PC-3 (cell line): ENCODE results near the gene LMCD1. TPM values are rescaled to one million over a fixed set of nuclear protein-coding genes. Genes with fewer than 3 reads are reported as not detected.
A peak's percentile ranks its signal among the peaks of the same experiment; 100 is the strongest.

Experiments used
- ATAC-seq: fragments of 200-7000 bp; cut with Tn5 transposase; 2 replicates; pipeline ENCODE4 v1.9.1; 2020; ENCODE audit warnings: mild to moderate bottlenecking, moderate library complexity
- BruUV-seq: library from RNA; stranded (reverse); fragments of 400-500 nt; replicated peaks from 2 replicates; lab custom pipeline; 2021; lab: Mats Ljungman, UMichigan
- CTCF ChIA-PET: fragments of 300-600 bp; sonication (Branson Sonifier 250); formaldehyde crosslinking; loops from one replicate; lab custom pipeline; 2022; ENCODE audit warnings: antibody characterized with exemption; lab: Charles Lee
- POLR2A ChIA-PET: fragments of 300-600 bp; sonication (Branson Sonifier 250); formaldehyde crosslinking; loops from one replicate; lab custom pipeline; 2022; ENCODE audit warnings: antibody characterized with exemption; ENCODE audit not compliant: unreplicated experiment; lab: Charles Lee
- DNase-seq: peaks from one replicate; pipeline ENCODE4 v3.0.0-alpha.2; 2015
- H2AFZ ChIP-seq: fragments of 300-600 bp; sonication (generic); 2 replicates; pipeline ENCODE4 v1.6.0; 2016; ENCODE audit warnings: antibody characterized with exemption, low read length
- H3F3A ChIP-seq: fragments of 300-600 bp; sonication (generic); one replicate; pipeline ENCODE4 v1.6.0; 2017; ENCODE audit warnings: antibody characterized with exemption, low read length, control low read depth, mild to moderate bottlenecking; ENCODE audit not compliant: unreplicated experiment
- H3K27ac ChIP-seq: fragments of 300-600 bp; sonication (generic); 2 replicates; pipeline ENCODE4 v1.5.1; 2016; ENCODE audit warnings: mild to moderate bottlenecking, low read length
- H3K27me3 ChIP-seq: fragments of 300-600 bp; sonication (generic); 2 replicates; pipeline ENCODE4 v1.6.1; 2016; ENCODE audit warnings: low read length, mixed read lengths
- H3K36me3 ChIP-seq: fragments of 300-600 bp; sonication (generic); 2 replicates; pipeline ENCODE4 v1.6.1; 2016; ENCODE audit warnings: low read depth, mixed run types, low read length, mixed read lengths
- H3K4me1 ChIP-seq: fragments of 300-600 bp; sonication (generic); 2 replicates; pipeline ENCODE4 v1.5.1; 2016; ENCODE audit warnings: low read length; ENCODE audit not compliant: insufficient read depth
- H3K4me2 ChIP-seq: fragments of 300-600 bp; sonication (generic); 2 replicates; pipeline ENCODE4 v1.6.0; 2016; ENCODE audit warnings: low read length
- H3K4me3 ChIP-seq: fragments of 300-600 bp; sonication (generic); 2 replicates; pipeline ENCODE4 v1.5.1; 2016; ENCODE audit warnings: mild to moderate bottlenecking, low read length, mixed read lengths
- H3K79me2 ChIP-seq: fragments of 300-600 bp; sonication (generic); 2 replicates; pipeline ENCODE4 v1.6.1; 2017; ENCODE audit warnings: low read length, mixed read lengths
- H3K9ac ChIP-seq: fragments of 300-600 bp; sonication (generic); 2 replicates; pipeline ENCODE4 v1.6.0; 2016; ENCODE audit warnings: mild to moderate bottlenecking, low read length
- H3K9me2 ChIP-seq: fragments of 300-600 bp; sonication (generic); replicated peaks from 2 replicates; pipeline ENCODE4 v1.6.1; 2016; ENCODE audit warnings: mixed run types, low read length, mixed read lengths
- H3K9me3 ChIP-seq: fragments of 300-600 bp; sonication (generic); 2 replicates; pipeline ENCODE4 v1.6.1; 2016; ENCODE audit warnings: low read length, mixed read lengths
- H4K20me1 ChIP-seq: fragments of 300-600 bp; sonication (generic); 2 replicates; pipeline ENCODE4 v1.6.1; 2016; ENCODE audit warnings: low read length, mixed read lengths
- CTCF ChIP-seq: fragments of 300-600 bp; sonication (generic); conservative IDR thresholded peaks from 2 replicates; pipeline ENCODE4 v1.5.1; 2017; ENCODE audit warnings: antibody characterized with exemption, low read depth, mild to moderate bottlenecking, low read length
- EZH2 ChIP-seq: fragments of 300-600 bp; sonication (generic); IDR thresholded peaks from one replicate; pipeline ENCODE4 v1.6.1; 2017; ENCODE audit warnings: antibody characterized with exemption, mild to moderate bottlenecking, low read length; ENCODE audit not compliant: unreplicated experiment
- EZH2phosphoT487 ChIP-seq: fragments of 300-600 bp; sonication (generic); IDR thresholded peaks from 2 replicates; pipeline ENCODE4 v1.6.1; 2018; ENCODE audit warnings: mild to moderate bottlenecking, antibody characterized with exemption, low read length, borderline replicate concordance
- intact Hi-C: fragments of 100-400 bp; cut with micrococcal nuclease; formaldehyde crosslinking; loops from 2 replicates; pipeline ENCODE4 v1.9.0; 2023
- total RNA-seq: library from RNA; depleted of rRNA; stranded (reverse); fragments of >200 nt; gene quantifications from 2 replicates; pipeline ENCODE4 v1.2.3, GENCODE V29; 2014

Gene LMCD1
- total RNA-seq, 1 experiment from 2014 or later: 9.1 TPM

- no peaks in the 10 kb centered on the region for H3K79me2 ChIP-seq
- peak overlapping the region; percentile 46 for H3K4me3 ChIP-seq
- peak; percentile 81 for DNase-seq
- H3K4me1 ChIP-seq: peaks cover 42% of the 10 kb centered on the region
- H3K9ac ChIP-seq: peak overlapping the region; percentile 48
- no peaks in the 10 kb centered on the region for H3K36me3 ChIP-seq
- no TSS peak for BruUV-seq
- ChIA-PET POLR2A (no interaction called here), CTCF (interaction anchor here (0.6 kb wide), 1 partner anchor 83 kb away, joined by 11 read pairs; no protein-coding TSS in a partner anchor)
- no peaks in the 10 kb centered on the region for H3K9me2 ChIP-seq
- TF ChIP-seq CTCF (no peak), EZH2phosphoT487 (no peak), EZH2 (no peak)
- H3K4me2 ChIP-seq: peak overlapping the region; percentile 76
- H3F3A ChIP-seq: no peaks in the 10 kb centered on the region
- intact Hi-C loops: no loop called here
- H3K9me3 ChIP-seq: no peaks in the 10 kb centered on the region
- ATAC-seq: peak; percentile 68
- no peak overlapping the region for H2AFZ ChIP-seq
- no peaks in the 10 kb centered on the region for H3K27me3 ChIP-seq
- no peaks in the 10 kb centered on the region for H4K20me1 ChIP-seq
- peak overlapping the region; percentile 90 for H3K27ac ChIP-seq
Measured at GRCh38 chr3:8524656-8525399, 23.2 kb downstream of the LMCD1 start.

GRCh38 chr3:8525893-8526292 lies 24.3 kb downstream of the LMCD1 start:
- ATAC-seq (no peak), DNase-seq (no peak)
- Histone ChIP-seq H3K9me2 (no peaks in the 10 kb centered on the region), H3K4me1 (peaks cover 50% of the 10 kb centered on the region), H3K9me3 (no peaks in the 10 kb centered on the region), H3K27me3 (no peaks in the 10 kb centered on the region), H2AFZ (no peak overlapping the region), H3K27ac (peak overlapping the region; percentile 90), H3K9ac (no peak overlapping the region), H3K36me3 (no peaks in the 10 kb centered on the region), H3K4me2 (peak overlapping the region; percentile 76), H4K20me1 (no peaks in the 10 kb centered on the region), H3K79me2 (no peaks in the 10 kb centered on the region), H3K4me3 (no peak overlapping the region), H3F3A (no peaks in the 10 kb centered on the region)
- ChIA-PET POLR2A (no interaction called here), CTCF (no interaction called here)
- TF ChIP-seq EZH2phosphoT487 (no peak), CTCF (no peak), EZH2 (no peak)
- intact Hi-C loops: no loop called here
- BruUV-seq: no TSS peak

GRCh38 chr3:8529181-8529637 lies 27.6 kb downstream of the LMCD1 start:
- peaks cover 56% of the 10 kb centered on the region for H3K4me1 ChIP-seq
- ATAC-seq (no peak), DNase-seq (no peak)
- no peaks in the 10 kb centered on the region for H4K20me1 ChIP-seq
- no peaks in the 10 kb centered on the region for H3K27me3 ChIP-seq
- H3K36me3 ChIP-seq: no peaks in the 10 kb centered on the region
- H3K9ac ChIP-seq: no peak overlapping the region
- H3F3A ChIP-seq: no peaks in the 10 kb centered on the region
- no TSS peak for BruUV-seq
- intact Hi-C loops: no loop called here
- no peaks in the 10 kb centered on the region for H3K9me3 ChIP-seq
- no peak overlapping the region for H3K27ac ChIP-seq
- CTCF ChIA-PET: no interaction called here
- H3K4me3 ChIP-seq: no peak overlapping the region
- POLR2A ChIA-PET: interaction anchor here (0.7 kb wide), 1 partner anchor 7 kb away, joined by 5 read pairs; no protein-coding TSS in a partner anchor
- TF ChIP-seq CTCF: no peak
- no peak for TF ChIP-seq EZH2phosphoT487
- no peak for TF ChIP-seq EZH2
- H3K79me2 ChIP-seq: no peaks in the 10 kb centered on the region
- no peak overlapping the region for H2AFZ ChIP-seq
- no peak overlapping the region for H3K4me2 ChIP-seq
- no peaks in the 10 kb centered on the region for H3K9me2 ChIP-seq
